Osteocyte (in vitro differentiated cells): ENCODE measurements around the gene SGCD. TPM values are rescaled to one million over a fixed set of nuclear protein-coding genes. Genes with fewer than 3 reads are reported as not detected.

Experiments
- DNase-seq: peaks from one replicate; pipeline ENCODE4 v3.0.0; 2021; ENCODE audit warnings: mixed read lengths; ENCODE audit not compliant: unreplicated experiment; ENCODE audit errors: extremely low spot score
- H3K27ac Mint-ChIP-seq: one replicate; pipeline ENCODE4 v1.8.0; 2021; ENCODE audit warnings: mild to moderate bottlenecking, mixed read lengths; ENCODE audit not compliant: unreplicated experiment
- H3K27me3 Mint-ChIP-seq: one replicate; pipeline ENCODE4 v1.8.0; 2021; ENCODE audit warnings: mixed read lengths; ENCODE audit not compliant: unreplicated experiment
- H3K36me3 Mint-ChIP-seq: one replicate; pipeline ENCODE4 v1.8.0; 2021; ENCODE audit warnings: mixed read lengths; ENCODE audit not compliant: unreplicated experiment
- H3K4me1 Mint-ChIP-seq: one replicate; pipeline ENCODE4 v1.8.0; 2021; ENCODE audit warnings: mixed read lengths; ENCODE audit not compliant: unreplicated experiment
- H3K4me3 Mint-ChIP-seq: one replicate; pipeline ENCODE4 v1.8.0; 2021; ENCODE audit warnings: mild to moderate bottlenecking, moderate library complexity, mixed read lengths; ENCODE audit not compliant: unreplicated experiment
- H3K9me3 Mint-ChIP-seq: one replicate; pipeline ENCODE4 v1.8.0; 2021; ENCODE audit warnings: mixed read lengths; ENCODE audit not compliant: unreplicated experiment
- total RNA-seq: library from RNA; stranded (reverse); gene quantifications from 2 replicates; pipeline ENCODE4 v1.2.1, GENCODE V29; 2021
- TF ChIP-seq, protein P1 (sequence below): fragments of 200-600 bp; sonication (generic); IDR thresholded peaks from 2 replicates; pipeline ENCODE4 v1.5.0; 2021; ENCODE audit warnings: antibody characterized with exemption, mild to moderate bottlenecking, moderate library complexity

The SGCD gene
- total RNA-seq, 1 donor from 2014 or later: 13.1 TPM

DNA sequence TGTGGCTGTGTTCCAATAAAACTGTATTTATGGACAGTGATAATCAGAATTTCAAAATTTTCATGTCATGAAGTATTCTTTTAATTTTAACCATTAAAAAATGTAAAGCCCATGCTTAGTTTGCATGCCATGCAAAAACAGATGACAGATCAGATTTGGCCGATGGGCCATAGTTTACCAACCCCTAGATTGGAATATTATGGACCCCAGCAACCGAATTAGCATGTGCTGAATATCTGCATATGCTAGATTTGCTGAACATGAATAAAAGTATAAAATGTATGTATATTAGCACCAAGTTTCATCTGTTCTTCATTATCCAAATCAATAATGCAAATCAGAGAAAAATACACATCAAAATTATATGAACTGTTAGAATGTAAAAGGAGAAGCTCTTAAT is 364.6 kb downstream of the SGCD start:
- Mint-ChIP-seq H3K4me1 (no peaks in the 10 kb centered on the region), H3K9me3 (no peaks in the 10 kb centered on the region), H3K27ac (no peak overlapping the region), H3K36me3 (no peaks in the 10 kb centered on the region), H3K27me3 (peaks cover 2% of the 10 kb centered on the region), H3K4me3 (no peak overlapping the region)
- no peak for DNase-seq
- TF ChIP-seq, protein P1, sequence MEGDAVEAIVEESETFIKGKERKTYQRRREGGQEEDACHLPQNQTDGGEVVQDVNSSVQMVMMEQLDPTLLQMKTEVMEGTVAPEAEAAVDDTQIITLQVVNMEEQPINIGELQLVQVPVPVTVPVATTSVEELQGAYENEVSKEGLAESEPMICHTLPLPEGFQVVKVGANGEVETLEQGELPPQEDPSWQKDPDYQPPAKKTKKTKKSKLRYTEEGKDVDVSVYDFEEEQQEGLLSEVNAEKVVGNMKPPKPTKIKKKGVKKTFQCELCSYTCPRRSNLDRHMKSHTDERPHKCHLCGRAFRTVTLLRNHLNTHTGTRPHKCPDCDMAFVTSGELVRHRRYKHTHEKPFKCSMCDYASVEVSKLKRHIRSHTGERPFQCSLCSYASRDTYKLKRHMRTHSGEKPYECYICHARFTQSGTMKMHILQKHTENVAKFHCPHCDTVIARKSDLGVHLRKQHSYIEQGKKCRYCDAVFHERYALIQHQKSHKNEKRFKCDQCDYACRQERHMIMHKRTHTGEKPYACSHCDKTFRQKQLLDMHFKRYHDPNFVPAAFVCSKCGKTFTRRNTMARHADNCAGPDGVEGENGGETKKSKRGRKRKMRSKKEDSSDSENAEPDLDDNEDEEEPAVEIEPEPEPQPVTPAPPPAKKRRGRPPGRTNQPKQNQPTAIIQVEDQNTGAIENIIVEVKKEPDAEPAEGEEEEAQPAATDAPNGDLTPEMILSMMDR: no peak

DNA sequence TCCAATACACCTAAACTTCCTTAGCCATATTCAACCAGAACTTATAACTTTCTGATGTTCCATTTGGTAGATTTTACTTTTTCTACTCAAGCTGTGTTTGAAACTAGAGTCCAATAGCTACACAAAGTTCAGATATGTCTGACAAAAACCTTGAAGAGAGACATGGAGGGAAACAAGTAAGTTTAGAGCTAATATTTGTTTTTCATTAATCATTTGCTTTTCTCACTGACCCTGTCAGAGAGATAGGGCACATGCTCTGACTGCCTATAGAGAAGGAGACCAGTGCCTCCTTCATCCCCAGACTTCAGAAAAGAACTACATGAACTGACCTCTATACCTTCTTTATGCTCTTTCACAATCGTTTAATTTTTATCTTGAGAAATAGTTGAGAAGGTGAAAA is 366.1 kb downstream of the SGCD start:
- no peak overlapping the region for H3K27ac Mint-ChIP-seq
- H3K36me3 Mint-ChIP-seq: no peaks in the 10 kb centered on the region
- TF ChIP-seq, protein P1: no peak
- H3K9me3 Mint-ChIP-seq: no peaks in the 10 kb centered on the region
- no peak overlapping the region for H3K4me3 Mint-ChIP-seq
- DNase-seq: no peak
- no peaks in the 10 kb centered on the region for H3K27me3 Mint-ChIP-seq
- H3K4me1 Mint-ChIP-seq: no peaks in the 10 kb centered on the region

DNA sequence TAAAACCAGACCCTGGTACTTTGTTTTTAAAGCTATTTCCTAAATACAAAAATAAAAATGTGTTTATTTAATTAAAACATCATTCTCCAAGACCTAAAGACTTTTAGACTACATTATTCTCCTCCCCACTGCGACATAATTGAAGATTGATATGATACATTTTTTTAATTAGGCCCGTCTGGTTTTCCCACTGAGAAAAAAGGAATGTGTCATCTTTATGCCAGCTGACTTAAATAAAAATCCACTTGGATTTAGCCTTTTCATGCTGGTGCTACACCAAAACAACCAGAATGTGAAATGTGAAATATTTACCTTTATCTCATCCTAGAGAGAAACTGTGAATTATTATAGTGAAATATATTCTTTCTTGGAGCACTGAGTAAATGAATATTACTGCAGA is 367.6 kb downstream of the SGCD start:
- Mint-ChIP-seq H3K4me1 (no peaks in the 10 kb centered on the region), H3K27ac (no peak overlapping the region), H3K27me3 (no peaks in the 10 kb centered on the region), H3K4me3 (no peak overlapping the region), H3K9me3 (no peaks in the 10 kb centered on the region), H3K36me3 (no peaks in the 10 kb centered on the region)
- TF ChIP-seq, protein P1: no peak
- DNase-seq: no peak

DNA sequence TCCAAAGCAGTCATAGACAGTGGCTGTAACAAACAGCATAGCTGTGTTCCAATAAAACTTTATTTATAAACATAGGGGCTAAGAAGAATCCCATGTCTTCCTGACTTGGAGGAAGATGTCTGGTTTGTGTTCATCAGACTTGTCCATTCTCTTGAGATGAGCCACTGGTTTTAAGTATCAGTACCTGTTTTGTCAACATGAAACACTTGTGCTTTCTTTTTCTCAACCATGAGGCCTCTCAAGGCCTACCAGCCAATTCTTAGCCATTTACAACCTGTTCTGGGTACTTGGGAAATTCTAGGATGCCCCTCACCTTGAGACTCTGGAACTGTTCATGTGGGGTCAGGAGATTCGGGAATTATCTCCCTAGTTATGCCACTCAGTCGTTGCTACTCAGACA is 368.8 kb downstream of the SGCD start:
- H3K4me3 Mint-ChIP-seq: no peak overlapping the region
- no peaks in the 10 kb centered on the region for H3K36me3 Mint-ChIP-seq
- no peaks in the 10 kb centered on the region for H3K4me1 Mint-ChIP-seq
- H3K9me3 Mint-ChIP-seq: no peaks in the 10 kb centered on the region
- TF ChIP-seq, protein P1: no peak
- DNase-seq: no peak
- H3K27me3 Mint-ChIP-seq: no peaks in the 10 kb centered on the region
- H3K27ac Mint-ChIP-seq: no peak overlapping the region

DNA sequence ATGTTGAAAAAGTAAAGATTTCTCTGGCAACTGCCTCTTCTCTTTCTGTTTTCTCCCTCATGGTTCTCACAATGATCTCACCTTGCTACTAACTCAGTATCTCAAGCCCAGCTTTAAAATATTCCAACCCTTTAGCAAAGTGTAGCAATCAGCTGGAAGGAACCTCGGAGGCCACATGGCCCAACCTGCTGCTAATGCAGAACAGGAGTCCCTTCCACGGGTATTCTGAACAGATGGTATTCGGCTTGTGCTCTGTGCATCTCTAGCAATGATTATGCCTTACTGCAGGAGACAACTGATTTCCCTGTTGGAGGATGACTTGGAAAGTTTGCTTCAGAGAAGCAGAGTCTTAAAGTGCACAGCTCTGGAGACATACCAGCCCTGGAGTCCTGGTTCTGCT is 371.4 kb downstream of the SGCD start:
- H3K27me3 Mint-ChIP-seq: no peaks in the 10 kb centered on the region
- H3K36me3 Mint-ChIP-seq: no peaks in the 10 kb centered on the region
- no peak for DNase-seq
- H3K27ac Mint-ChIP-seq: no peak overlapping the region
- no peak overlapping the region for H3K4me3 Mint-ChIP-seq
- no peaks in the 10 kb centered on the region for H3K4me1 Mint-ChIP-seq
- no peaks in the 10 kb centered on the region for H3K9me3 Mint-ChIP-seq
- TF ChIP-seq, protein P1: no peak
